Ovary (tissue), 9 donors: Measurements from ENCODE around the gene MED1. TPM values are rescaled to one million over a fixed set of nuclear protein-coding genes. Genes with fewer than 3 reads are reported as not detected.
"Not testable (repeated sequence)": the region's sequence is repeated elsewhere in the genome, so short reads cannot be mapped to it uniquely, and the experiment has no call there.

Experiments used
- DNase-seq, 5 donors: peaks; one replicate each; pipeline ENCODE4 v3.0.0-alpha.2; 2019 to 2020
- H3K27ac ChIP-seq, 2 donors: fragments of 200-600 bp; one replicate each; pipeline versions ENCODE4 v1.5.1 to v1.8.0; 2019 to 2022
- H3K27me3 ChIP-seq: fragments of 200-600 bp; one replicate; pipeline ENCODE4 v1.8.0; 2022
- H3K36me3 ChIP-seq: fragments of 200-600 bp; sonication (generic); one replicate; pipeline ENCODE4 v1.5.1; 2019
- H3K4me1 ChIP-seq: one replicate; pipeline ENCODE4 v1.8.1; 2013; ENCODE audit warnings: mild to moderate bottlenecking, moderate library complexity; ENCODE audit not compliant: insufficient read depth
- H3K4me3 ChIP-seq: fragments of 200-600 bp; sonication (generic); one replicate; pipeline ENCODE4 v1.5.1; 2017
- H3K9me3 ChIP-seq, 2 donors: fragments of 200-600 bp in 1 of 2; sonication (generic) in 1 of 2; one replicate each; pipeline versions ENCODE4 v1.5.1 to v1.8.1; 2013 to 2019; ENCODE audit warnings: mild to moderate bottlenecking in 1 of 2, moderate library complexity in 1 of 2
- EP300 ChIP-seq: sonication (generic); formaldehyde crosslinking; IDR thresholded peaks from one replicate; pipeline ENCODE4 v1.6.1; 2017; ENCODE audit warnings: antibody characterized with exemption
- POLR2A ChIP-seq: fragments of 450-650 bp; IDR thresholded peaks from one replicate; pipeline ENCODE4 v1.6.1; 2017; ENCODE audit warnings: antibody characterized with exemption, mild to moderate bottlenecking, moderate library complexity
- WGBS, 3 donors: extraction: QIAGEN DNeasy Blood & Tissue Kit in 1 of 3; methylation state at CpG; one replicate each; pipeline versions ENCODE4 v1.1.5 to v1.1.7; 2013 to 2017; 5-methylcytosine and 5-hydroxymethylcytosine counted together
- intact Hi-C, 4 donors: fragments of 100-400 bp; cut with DNase I; formaldehyde crosslinking; loops; one replicate each; pipeline versions ENCODE4 v1.11.0 to v1.15.1; 2022 to 2023
- polyA plus RNA-seq, 2 donors: library from polyadenylated mRNA; stranded (reverse); fragments of 200-250 nt in 1 of 2; fragments of 350-450 nt in 1 of 2; fragmentation: Illumina TruSeq in 1 of 2; extraction: RNeasy Lipid Tissue Mini Kit (QIAGEN cat#74804) in 1 of 2; gene quantifications; one replicate each; pipeline ENCODE4 v1.2.3, GENCODE V29; 2013 to 2014
- total RNA-seq, 7 donors: library from RNA; depleted of rRNA in 2 of 7; stranded (reverse); fragments of >200 nt in 2 of 7; fragmentation: NEBNext Ultra II Directional in 3 of 7; extraction: Animal tissue kit (Norgen Biotek cat#: 25700) in 3 of 7; gene quantifications; one replicate each; pipeline versions ENCODE4 v1.1.0 to v1.2.4, GENCODE V29; 2016 to 2023
- TF ChIP-seq, protein P1 (sequence below), 3 donors: fragments of 450-650 bp in 2 of 3; fragments of 200-600 bp in 1 of 3; IDR thresholded peaks; one replicate each; pipeline versions ENCODE4 v1.5.1 to v1.8.0; 2016 to 2022; ENCODE audit warnings: antibody characterized with exemption in 3 of 3, mild to moderate bottlenecking in 1 of 3
- donor health status: DM: no; HTN: no; CAD: no; lungs with moderate emphysema.
- donor health status: DM: no; HTN: no; CAD: no.
- donor health status: Bipolar disorder and iron deficiency.
- donor health status: DM: yes; HTN: yes; CAD: no.
- donor health status: DM: no; HTN: no; CAD: no.
- donor health status: DM: yes; HTN: yes; CAD: no.

MED1 gene
- total and polyA plus RNA-seq, 9 donors = 11.0 to 43.7 (median 33.8) TPM

DNA sequence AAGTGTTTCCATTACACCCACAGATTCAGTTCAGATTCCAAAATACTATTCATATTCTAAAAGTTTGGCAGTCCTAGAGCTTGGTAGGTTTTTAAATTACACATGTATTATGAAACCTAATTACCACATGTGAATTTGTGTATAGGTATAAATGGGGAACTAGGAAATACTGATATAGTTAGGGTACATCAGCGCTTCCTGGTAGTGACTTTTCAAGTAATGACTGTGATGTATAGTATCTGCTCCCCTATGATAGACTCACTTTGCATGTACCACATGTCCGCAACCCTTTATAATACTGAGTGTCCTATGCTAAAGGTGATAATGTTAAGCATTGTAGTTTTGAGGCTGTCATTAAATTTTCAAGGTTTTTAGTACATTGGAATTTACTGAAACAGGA, 33.1 kb upstream of the MED1 start:
- Histone ChIP-seq H3K9me3 (no peaks in the 10 kb centered on the region), H3K36me3 (no peaks in the 10 kb centered on the region), H3K4me1 (peaks cover 3% of the 10 kb centered on the region), H3K27ac (no peak overlapping the region), H3K27me3 (no peaks in the 10 kb centered on the region), H3K4me3 (no peak overlapping the region)
- no peak for DNase-seq
- intact Hi-C loops = no loop called here
- WGBS, 3 donors = 97 to 100% (median 99%) methylated on average over 2 of the region's 2 CpGs
- TF ChIP-seq, protein P1, sequence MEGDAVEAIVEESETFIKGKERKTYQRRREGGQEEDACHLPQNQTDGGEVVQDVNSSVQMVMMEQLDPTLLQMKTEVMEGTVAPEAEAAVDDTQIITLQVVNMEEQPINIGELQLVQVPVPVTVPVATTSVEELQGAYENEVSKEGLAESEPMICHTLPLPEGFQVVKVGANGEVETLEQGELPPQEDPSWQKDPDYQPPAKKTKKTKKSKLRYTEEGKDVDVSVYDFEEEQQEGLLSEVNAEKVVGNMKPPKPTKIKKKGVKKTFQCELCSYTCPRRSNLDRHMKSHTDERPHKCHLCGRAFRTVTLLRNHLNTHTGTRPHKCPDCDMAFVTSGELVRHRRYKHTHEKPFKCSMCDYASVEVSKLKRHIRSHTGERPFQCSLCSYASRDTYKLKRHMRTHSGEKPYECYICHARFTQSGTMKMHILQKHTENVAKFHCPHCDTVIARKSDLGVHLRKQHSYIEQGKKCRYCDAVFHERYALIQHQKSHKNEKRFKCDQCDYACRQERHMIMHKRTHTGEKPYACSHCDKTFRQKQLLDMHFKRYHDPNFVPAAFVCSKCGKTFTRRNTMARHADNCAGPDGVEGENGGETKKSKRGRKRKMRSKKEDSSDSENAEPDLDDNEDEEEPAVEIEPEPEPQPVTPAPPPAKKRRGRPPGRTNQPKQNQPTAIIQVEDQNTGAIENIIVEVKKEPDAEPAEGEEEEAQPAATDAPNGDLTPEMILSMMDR (IDR thresholded peaks at IDR 0.05) = no peak
- TF ChIP-seq POLR2A (no peak), EP300 (no peak)

DNA sequence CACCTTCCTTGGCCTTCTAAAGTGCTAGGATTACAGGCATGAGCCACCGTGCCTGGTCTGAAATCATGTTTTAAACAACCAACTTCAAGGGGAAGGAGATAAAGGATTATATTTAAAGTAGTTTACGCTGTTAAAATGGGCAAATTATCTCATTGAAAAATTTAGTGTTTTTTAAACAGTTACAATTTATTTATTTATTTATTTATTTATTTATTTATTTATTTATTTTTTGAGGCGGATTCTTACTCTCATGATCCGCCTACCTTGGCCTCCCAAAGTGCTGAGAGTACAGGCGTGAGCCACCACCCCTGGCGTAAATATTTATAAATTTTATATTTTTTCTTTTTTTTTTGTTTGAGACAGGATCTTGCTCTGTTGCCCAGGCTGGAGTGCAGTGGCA, 32.4 kb upstream of the MED1 start:
- intact Hi-C loops = no loop called here
- TF ChIP-seq POLR2A = no peak
- TF ChIP-seq, protein P1 (IDR thresholded peaks at IDR 0.05) = no peak
- TF ChIP-seq EP300 = no peak
- DNase-seq = no peak

DNA sequence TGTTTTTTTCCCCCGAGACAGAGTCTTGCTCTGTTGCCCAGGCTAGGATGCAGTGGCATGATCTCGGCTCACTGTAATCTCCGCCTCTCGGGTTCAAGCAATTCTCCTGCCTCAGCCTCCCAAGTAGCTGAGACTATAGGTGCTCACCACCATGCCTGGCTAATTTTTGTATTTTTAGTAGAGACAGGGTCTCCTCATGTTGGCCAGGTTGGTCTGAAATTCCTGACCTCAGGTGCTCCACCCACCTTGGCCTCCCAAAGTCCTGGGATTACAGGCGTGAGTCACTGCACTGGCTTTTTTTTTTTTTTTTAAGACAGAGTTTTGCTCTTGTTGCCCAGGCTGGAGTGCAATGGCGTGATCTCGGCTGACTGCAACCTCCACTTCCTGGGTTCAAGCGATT, 28.6 kb upstream of the MED1 start:
- H3K9me3 ChIP-seq, H3K36me3 ChIP-seq, H3K4me1 ChIP-seq, intact Hi-C loops, H3K4me3 ChIP-seq, DNase-seq, H3K27ac ChIP-seq, H3K27me3 ChIP-seq: not testable (repeated sequence)
- 91 to 94% (median 93%) methylated on average over 8 of the region's 8 CpGs for WGBS, 3 donors

More for the DNA sequence above, 32.4 kb upstream of the MED1 start:
- no peaks in the 10 kb centered on the region for H3K27me3 ChIP-seq
- H3K9me3 ChIP-seq = no peaks in the 10 kb centered on the region
- WGBS, 3 donors = 97 to 98% (median 97%) methylated on average over 6 of the region's 6 CpGs
- peaks cover 3% of the 10 kb centered on the region for H3K4me1 ChIP-seq
- no peak overlapping the region for H3K27ac ChIP-seq
- no peaks in the 10 kb centered on the region for H3K36me3 ChIP-seq
- no peak overlapping the region for H3K4me3 ChIP-seq

DNA sequence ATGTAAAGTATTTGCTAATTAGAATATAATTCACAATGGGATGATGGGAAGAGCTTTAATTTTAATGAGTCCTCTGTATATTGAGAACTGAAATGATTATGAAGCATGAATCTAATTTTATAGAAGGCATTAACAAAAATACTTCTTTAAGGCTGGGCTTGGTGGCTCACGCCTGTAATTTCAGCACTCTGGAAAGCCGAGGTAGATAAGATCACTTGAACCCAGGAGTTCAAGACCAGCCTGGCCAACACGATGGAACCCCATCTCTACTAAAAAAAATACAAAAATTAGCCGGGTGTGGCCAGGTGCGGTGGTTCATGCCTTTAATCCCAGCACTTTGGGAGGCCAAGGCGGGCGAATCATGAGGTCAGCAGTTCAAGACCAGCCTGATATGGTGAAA, 22.2 kb upstream of the MED1 start:
- WGBS, 3 donors = 91 to 97% (median 91%) methylated on average over 7 of the region's 7 CpGs
- no peaks in the 10 kb centered on the region for H3K9me3 ChIP-seq
- H3K27ac ChIP-seq = no peak overlapping the region
- no peak overlapping the region for H3K4me3 ChIP-seq
- TF ChIP-seq, protein P1 (IDR thresholded peaks at IDR 0.05) = no peak
- TF ChIP-seq POLR2A (no peak), EP300 (no peak)
- no peaks in the 10 kb centered on the region for H3K27me3 ChIP-seq
- intact Hi-C loops = no loop called here
- no peak for DNase-seq
- H3K36me3 ChIP-seq = no peaks in the 10 kb centered on the region
- H3K4me1 ChIP-seq = no peaks in the 10 kb centered on the region

DNA sequence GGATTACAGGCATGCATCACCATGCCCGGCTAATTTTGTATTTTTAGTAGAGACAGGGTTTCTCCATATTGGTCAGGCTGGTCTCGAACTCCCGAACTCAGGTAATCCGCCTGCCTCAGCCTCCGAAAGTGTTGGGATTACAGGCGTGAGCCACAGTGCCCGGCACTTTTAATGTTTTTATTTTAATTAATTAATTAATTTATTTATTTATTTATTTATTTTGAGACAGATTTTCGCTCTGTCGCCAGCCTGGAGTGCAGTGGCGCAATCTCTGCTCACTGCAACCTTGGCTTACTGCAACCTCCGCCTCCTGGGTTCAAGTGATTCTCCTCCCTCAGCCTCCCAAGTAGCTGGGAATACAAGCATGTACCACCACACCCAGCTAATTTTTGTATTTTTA, 17.5 kb upstream of the MED1 start:
- H3K9me3 ChIP-seq, H3K4me1 ChIP-seq, intact Hi-C loops, H3K4me3 ChIP-seq, H3K36me3 ChIP-seq, H3K27me3 ChIP-seq, DNase-seq, H3K27ac ChIP-seq: not testable (repeated sequence)
- 95 to 96% (median 96%) methylated on average over 11 of the region's 11 CpGs for WGBS, 3 donors

DNA sequence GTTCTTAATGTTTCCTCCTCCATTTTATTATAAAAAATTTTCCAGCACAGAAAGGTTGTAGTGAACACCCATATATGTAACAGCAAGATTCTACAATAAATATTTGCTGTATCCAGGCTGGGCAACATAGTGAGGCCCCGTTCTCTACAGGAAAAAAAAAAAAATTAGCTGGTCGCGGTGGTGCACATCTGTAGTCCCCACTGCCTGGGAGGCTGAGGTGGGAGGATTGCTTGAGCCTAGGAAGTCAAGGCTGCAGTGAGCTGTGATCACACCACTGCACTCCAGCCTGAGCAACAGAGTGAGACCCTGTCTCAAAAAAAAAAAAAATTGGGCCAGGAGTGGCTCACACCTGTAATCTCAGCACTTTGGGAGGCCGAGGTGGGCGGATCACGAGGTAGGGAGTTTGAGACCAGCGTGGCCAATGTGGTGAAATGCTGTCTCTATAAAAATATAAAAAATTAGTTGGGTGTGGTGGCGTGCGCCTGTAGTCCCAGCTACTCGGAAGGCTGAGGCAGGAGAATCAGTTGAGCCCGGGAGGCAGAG, 13.6 kb upstream of the MED1 start:
- DNase-seq, intact Hi-C loops, H3K27ac ChIP-seq, H3K27me3 ChIP-seq, H3K9me3 ChIP-seq, H3K36me3 ChIP-seq, H3K4me1 ChIP-seq: not testable (repeated sequence)
- WGBS, 3 donors = 71 to 79% (median 73%) methylated on average over 11 of the region's 11 CpGs
- peak overlapping the region; percentile 79 for H3K4me3 ChIP-seq
